A673 (cell line): ENCODE results near the gene USF3. TPM values are rescaled to one million over a fixed set of nuclear protein-coding genes. Genes with fewer than 3 reads are reported as not detected.
A peak's percentile ranks its signal among the peaks of the same experiment; 100 is the strongest.

Source experiments
- BruUV-seq: library from RNA; stranded (reverse); fragments of 400-500 nt; replicated peaks from 2 replicates; lab custom pipeline; 2021; lab: Mats Ljungman, UMichigan
- CTCF ChIA-PET: fragments of 300-600 bp; sonication (Branson Sonifier 250); formaldehyde crosslinking; loops from one replicate; lab custom pipeline; 2022; ENCODE audit warnings: antibody characterized with exemption; lab: Charles Lee
- POLR2A ChIA-PET: fragments of 300-600 bp; sonication (Branson Sonifier 250); formaldehyde crosslinking; loops from one replicate; lab custom pipeline; 2022; ENCODE audit warnings: antibody characterized with exemption; ENCODE audit not compliant: low non-redundant PET; lab: Charles Lee
- DNase-seq: peaks from one replicate; pipeline ENCODE4 v3.0.0-alpha.2; 2015; ENCODE audit warnings: low spot score
- H3K27ac ChIP-seq: fragments of 200-600 bp; sonication (generic); 2 replicates; pipeline ENCODE4 v1.5.1; 2016; ENCODE audit warnings: mixed run types, low read depth, mild to moderate bottlenecking, mixed read lengths, antibody characterized with exemption, low read length; ENCODE audit not compliant: poor library complexity, severe bottlenecking
- H3K27me3 ChIP-seq: fragments of 200-600 bp; sonication (generic); replicated peaks from 2 replicates; pipeline ENCODE4 v1.6.1; 2017; ENCODE audit warnings: mixed run types, low read depth, mild to moderate bottlenecking, mixed read lengths, antibody characterized with exemption, low read length; ENCODE audit not compliant: insufficient read depth, poor library complexity
- H3K36me3 ChIP-seq: fragments of 200-600 bp; sonication (generic); 2 replicates; pipeline ENCODE4 v1.6.1; 2016; ENCODE audit warnings: mixed run types, mild to moderate bottlenecking, mixed read lengths, antibody characterized with exemption, low read length; ENCODE audit not compliant: insufficient read depth, poor library complexity, severe bottlenecking
- H3K4me1 ChIP-seq: fragments of 200-600 bp; sonication (generic); 2 replicates; pipeline ENCODE4 v1.6.1; 2017; ENCODE audit warnings: mixed run types, mild to moderate bottlenecking, mixed read lengths, antibody characterized with exemption, low read length; ENCODE audit not compliant: insufficient read depth, poor library complexity, severe bottlenecking
- H3K4me3 ChIP-seq: fragments of 200-600 bp; sonication (generic); 2 replicates; pipeline ENCODE4 v1.5.1; 2016; ENCODE audit warnings: low read depth, mixed run types, mild to moderate bottlenecking, mixed read lengths, low read length; ENCODE audit not compliant: poor library complexity, severe bottlenecking
- H3K9me3 ChIP-seq: fragments of 200-600 bp; sonication (generic); 2 replicates; pipeline ENCODE4 v1.6.1; 2016; ENCODE audit warnings: mixed run types, low read depth, mild to moderate bottlenecking, mixed read lengths, antibody characterized with exemption, low read length; ENCODE audit not compliant: poor library complexity, severe bottlenecking
- CTCF ChIP-seq: fragments of 300-800, 200-600 bp; sonication (generic); conservative IDR thresholded peaks from 2 replicates; pipeline ENCODE4 v1.5.1; 2017; ENCODE audit warnings: low read depth, mild to moderate bottlenecking, antibody characterized with exemption, low read length, moderate library complexity, mixed read lengths
- EZH2 ChIP-seq: fragments of 200-600 bp; sonication (generic); IDR thresholded peaks from 2 replicates; pipeline ENCODE4 v1.6.1; 2017; ENCODE audit warnings: borderline replicate concordance, low read depth, mild to moderate bottlenecking, mixed read lengths, antibody characterized with exemption, low read length; ENCODE audit not compliant: poor library complexity, severe bottlenecking
- intact Hi-C: fragments of 100-400 bp; cut with micrococcal nuclease; formaldehyde crosslinking; loops from one replicate; pipeline ENCODE4 v1.10.0; 2022; ENCODE audit not compliant: unreplicated experiment
- total RNA-seq: library from RNA; stranded (reverse); gene quantifications from 2 replicates; pipeline ENCODE4 v1.2.3, GENCODE V29; 2021

Gene USF3
- total RNA-seq, 1 experiment from 2014 or later, result 9.7 TPM

GRCh38 chr3:113741086-113741485 is 44.6 kb upstream of the USF3 start:
- ChIA-PET POLR2A (no interaction called here), CTCF (no interaction called here)
- DNase-seq, result no peak
- H3K9me3 ChIP-seq, result no peaks in the 10 kb centered on the region
- H3K27me3 ChIP-seq, result no peaks in the 10 kb centered on the region
- no peak overlapping the region for H3K27ac ChIP-seq
- intact Hi-C loops, result loop anchor here (10.0 kb wide), 1 partner anchor 314 kb away; the partner anchor contains the start of genes CCDC191 and QTRT2
- H3K4me3 ChIP-seq, result no peak overlapping the region
- H3K36me3 ChIP-seq, result no peaks in the 10 kb centered on the region
- H3K4me1 ChIP-seq, result peaks cover 45% of the 10 kb centered on the region
- no peak for TF ChIP-seq EZH2
- no peak for TF ChIP-seq CTCF
- BruUV-seq, result no TSS peak

GRCh38 chr3:113736548-113737089 is 40.2 kb upstream of the USF3 start:
- peak; percentile 70 for TF ChIP-seq CTCF
- no peak for TF ChIP-seq EZH2
- no peaks in the 10 kb centered on the region for H3K27me3 ChIP-seq
- H3K4me1 ChIP-seq, result peaks cover 33% of the 10 kb centered on the region
- H3K27ac ChIP-seq, result peak overlapping the region; percentile 22
- ChIA-PET POLR2A (no interaction called here), CTCF (interaction anchor here (1.2 to 1.4 kb wide), 3 partner anchors 11 to 419 kb away, joined by 3 to 4 read pairs (median 4); partner anchors contain the start of genes ATP6V1A and GRAMD1C)
- H3K9me3 ChIP-seq, result no peaks in the 10 kb centered on the region
- H3K36me3 ChIP-seq, result no peaks in the 10 kb centered on the region
- DNase-seq, result peak; percentile 79
- no TSS peak for BruUV-seq
- H3K4me3 ChIP-seq, result no peak overlapping the region
- intact Hi-C loops, result loop anchor here (2.0 to 5.0 kb wide), 3 partner anchors 102 to 416 kb away; partner anchors contain the start of gene GRAMD1C

GRCh38 chr3:113731694-113732093 is 35.3 kb upstream of the USF3 start:
- no peak overlapping the region for H3K27ac ChIP-seq
- POLR2A ChIA-PET, result interaction anchor here (0.6 kb wide), 1 partner anchor 220 kb away, joined by 3 read pairs; no protein-coding TSS in a partner anchor
- no peak for DNase-seq
- no TSS peak for BruUV-seq
- TF ChIP-seq CTCF, result no peak
- no peak for TF ChIP-seq EZH2
- CTCF ChIA-PET, result no interaction called here
- peaks cover 18% of the 10 kb centered on the region for H3K4me1 ChIP-seq
- intact Hi-C loops, result no loop called here
- no peak overlapping the region for H3K4me3 ChIP-seq
- no peaks in the 10 kb centered on the region for H3K9me3 ChIP-seq
- H3K27me3 ChIP-seq, result no peaks in the 10 kb centered on the region
- peaks cover 13% of the 10 kb centered on the region for H3K36me3 ChIP-seq
